ENCODE measurements around the gene RALGAPA2. TPM values are rescaled to one million over a fixed set of nuclear protein-coding genes. Genes with fewer than 3 reads are reported as not detected.

The RALGAPA2 gene
- total and polyA plus RNA-seq, 7 donors: 8.4 to 23.2 (median 18.5) TPM

DNA sequence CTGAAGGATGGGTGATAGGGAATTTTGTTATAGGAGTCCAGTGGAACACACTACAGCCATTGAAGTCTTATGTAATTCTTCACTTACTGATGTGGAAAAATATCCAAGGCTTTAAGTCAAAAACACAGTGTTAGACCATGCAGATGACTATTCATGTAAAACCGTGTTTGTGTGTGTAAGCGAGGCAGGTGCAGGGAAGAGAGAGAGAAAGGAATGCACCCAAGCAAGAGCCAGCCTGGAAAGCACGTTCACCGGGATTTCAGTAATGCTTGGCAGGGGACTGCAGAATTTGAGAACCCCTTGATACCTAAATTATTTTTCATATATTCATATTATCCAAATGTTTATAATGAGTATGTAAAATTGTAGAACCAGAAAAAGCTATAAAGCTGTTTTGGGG is 17.9 kb downstream of the RALGAPA2 start:
- TF ChIP-seq POLR2AphosphoS5 (IDR thresholded peaks at IDR 0.05): no peak
- no peak for TF ChIP-seq EP300 (IDR thresholded peaks at IDR 0.05)
- TF ChIP-seq, protein P1, sequence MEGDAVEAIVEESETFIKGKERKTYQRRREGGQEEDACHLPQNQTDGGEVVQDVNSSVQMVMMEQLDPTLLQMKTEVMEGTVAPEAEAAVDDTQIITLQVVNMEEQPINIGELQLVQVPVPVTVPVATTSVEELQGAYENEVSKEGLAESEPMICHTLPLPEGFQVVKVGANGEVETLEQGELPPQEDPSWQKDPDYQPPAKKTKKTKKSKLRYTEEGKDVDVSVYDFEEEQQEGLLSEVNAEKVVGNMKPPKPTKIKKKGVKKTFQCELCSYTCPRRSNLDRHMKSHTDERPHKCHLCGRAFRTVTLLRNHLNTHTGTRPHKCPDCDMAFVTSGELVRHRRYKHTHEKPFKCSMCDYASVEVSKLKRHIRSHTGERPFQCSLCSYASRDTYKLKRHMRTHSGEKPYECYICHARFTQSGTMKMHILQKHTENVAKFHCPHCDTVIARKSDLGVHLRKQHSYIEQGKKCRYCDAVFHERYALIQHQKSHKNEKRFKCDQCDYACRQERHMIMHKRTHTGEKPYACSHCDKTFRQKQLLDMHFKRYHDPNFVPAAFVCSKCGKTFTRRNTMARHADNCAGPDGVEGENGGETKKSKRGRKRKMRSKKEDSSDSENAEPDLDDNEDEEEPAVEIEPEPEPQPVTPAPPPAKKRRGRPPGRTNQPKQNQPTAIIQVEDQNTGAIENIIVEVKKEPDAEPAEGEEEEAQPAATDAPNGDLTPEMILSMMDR (IDR thresholded peaks at IDR 0.05): no peak
- TF ChIP-seq POLR2A (IDR thresholded peaks at IDR 0.05): no peak
- intact Hi-C loops (cut with DNase I): no loop called here
- no peak overlapping the region for H3K27ac ChIP-seq
- WGBS, 2 donors: 93 to 95% methylated on average over 4 of the region's 4 CpGs
- no peaks in the 10 kb centered on the region for H3K9me3 ChIP-seq
- peaks cover 0 to 7% (median 0%) of the 10 kb centered on the region in 4 donors for H3K4me1 ChIP-seq
- H3K27me3 ChIP-seq: no peaks in the 10 kb centered on the region
- H3K4me3 ChIP-seq: no peak overlapping the region
- no peaks in the 10 kb centered on the region for H3K36me3 ChIP-seq
- no peak for DNase-seq

DNA sequence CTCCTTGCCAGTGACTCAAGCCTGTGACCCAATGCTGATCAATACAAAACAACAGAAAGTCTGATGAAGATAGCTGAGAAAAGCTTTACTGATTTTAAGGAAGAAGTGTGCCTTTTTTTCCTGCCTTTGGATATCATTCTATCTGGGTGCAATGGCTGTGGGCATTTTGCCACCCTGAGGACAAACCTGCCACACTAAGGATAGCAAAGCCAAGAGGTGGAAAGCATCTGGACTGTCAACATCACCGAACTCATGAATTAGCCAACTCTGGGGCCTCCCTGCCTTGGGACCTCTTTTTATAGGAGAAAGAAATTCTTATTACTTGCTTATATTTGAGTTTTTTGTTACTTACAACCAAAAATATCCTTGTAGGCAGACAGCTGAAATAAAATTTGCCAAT is 19.9 kb downstream of the RALGAPA2 start:
- H3K4me1 ChIP-seq: peaks cover 0 to under 1% (median 0%) of the 10 kb centered on the region in 4 donors
- H3K9me3 ChIP-seq: no peaks in the 10 kb centered on the region
- H3K27ac ChIP-seq: no peak overlapping the region
- H3K4me3 ChIP-seq: no peak overlapping the region
- H3K36me3 ChIP-seq: no peaks in the 10 kb centered on the region
- intact Hi-C loops (cut with DNase I): no loop called here
- no peaks in the 10 kb centered on the region for H3K27me3 ChIP-seq
- no peak for DNase-seq
- TF ChIP-seq POLR2A (IDR thresholded peaks at IDR 0.05): no peak
- no peak for TF ChIP-seq POLR2AphosphoS5 (IDR thresholded peaks at IDR 0.05)
- TF ChIP-seq, protein P1 (IDR thresholded peaks at IDR 0.05): no peak
- no peak for TF ChIP-seq EP300 (IDR thresholded peaks at IDR 0.05)
- 95 to 97% methylated on average over 1 of the region's 1 CpG for WGBS, 2 donors

- intact Hi-C loops (cut with DNase I): no loop called here
- WGBS, 2 donors: 91 to 92% methylated on average over 4 of the region's 4 CpGs
Measured at GRCh38 chr20:20691477-20692235, 20.8 kb downstream of the RALGAPA2 start.

GRCh38 chr20:20690676-20691476 is 21.6 kb downstream of the RALGAPA2 start:
- intact Hi-C loops (cut with DNase I): no loop called here
- no peaks in the 10 kb centered on the region for H3K36me3 ChIP-seq
- DNase-seq: no peak
- 86 to 89% methylated on average over 8 of the region's 8 CpGs for WGBS, 2 donors
- no peaks in the 10 kb centered on the region for H3K27me3 ChIP-seq
- no peaks in the 10 kb centered on the region for H3K9me3 ChIP-seq
- TF ChIP-seq POLR2A (IDR thresholded peaks at IDR 0.05): no peak
- no peak overlapping the region for H3K27ac ChIP-seq
- H3K4me3 ChIP-seq: no peak overlapping the region
- H3K4me1 ChIP-seq: peaks cover 0 to 3% (median 0%) of the 10 kb centered on the region in 4 donors

More at GRCh38 chr20:20691477-20692235, 20.8 kb downstream of the RALGAPA2 start:
- no peak overlapping the region for H3K4me3 ChIP-seq
- H3K9me3 ChIP-seq: no peaks in the 10 kb centered on the region
- no peaks in the 10 kb centered on the region for H3K27me3 ChIP-seq
- H3K27ac ChIP-seq: no peak overlapping the region
- DNase-seq: no peak
- TF ChIP-seq POLR2AphosphoS5 (IDR thresholded peaks at IDR 0.05) (no peak), EP300 (IDR thresholded peaks at IDR 0.05) (no peak), POLR2A (IDR thresholded peaks at IDR 0.05) (no peak)
- TF ChIP-seq, protein P1 (IDR thresholded peaks at IDR 0.05): no peak
- no peaks in the 10 kb centered on the region for H3K36me3 ChIP-seq
- H3K4me1 ChIP-seq: peaks cover 0 to 3% (median 0%) of the 10 kb centered on the region in 4 donors

GRCh38 chr20:20687319-20687718 is 25.1 kb downstream of the RALGAPA2 start:
- DNase-seq: no peak
- TF ChIP-seq, protein P1 (IDR thresholded peaks at IDR 0.05): no peak
- intact Hi-C loops (cut with DNase I): no loop called here
- H3K27ac ChIP-seq: no peak overlapping the region
- H3K4me1 ChIP-seq: peaks cover 0 to 3% (median 0%) of the 10 kb centered on the region in 4 donors
- H3K27me3 ChIP-seq: no peaks in the 10 kb centered on the region
- no peak overlapping the region for H3K4me3 ChIP-seq
- H3K36me3 ChIP-seq: no peaks in the 10 kb centered on the region
- WGBS, 2 donors: 94% methylated on average over 5 of the region's 5 CpGs
- H3K9me3 ChIP-seq: no peaks in the 10 kb centered on the region
